NOMO-1 treated with dmso at 0.1 percent for 144 hours (cell line): ENCODE results near the gene RGS7.
"Not testable (repeated sequence)": the region's sequence is repeated elsewhere in the genome, so short reads cannot be mapped to it uniquely, and the experiment has no call there.

Source experiments
- DNase-seq: peaks from one replicate; lab custom pipeline; 2025; ENCODE audit not compliant: unreplicated experiment; lab: John Stamatoyannopoulos, UW

RGS7 gene

GRCh38 chr1:240998024-240998423 is 359.0 kb downstream of the RGS7 start:
- no peak for DNase-seq

- DNase-seq = no peak
Measured at GRCh38 chr1:240993004-240993403, 364.0 kb downstream of the RGS7 start.

- no peak for DNase-seq
Measured at GRCh38 chr1:240991230-240991629, 365.8 kb downstream of the RGS7 start.

DNA sequence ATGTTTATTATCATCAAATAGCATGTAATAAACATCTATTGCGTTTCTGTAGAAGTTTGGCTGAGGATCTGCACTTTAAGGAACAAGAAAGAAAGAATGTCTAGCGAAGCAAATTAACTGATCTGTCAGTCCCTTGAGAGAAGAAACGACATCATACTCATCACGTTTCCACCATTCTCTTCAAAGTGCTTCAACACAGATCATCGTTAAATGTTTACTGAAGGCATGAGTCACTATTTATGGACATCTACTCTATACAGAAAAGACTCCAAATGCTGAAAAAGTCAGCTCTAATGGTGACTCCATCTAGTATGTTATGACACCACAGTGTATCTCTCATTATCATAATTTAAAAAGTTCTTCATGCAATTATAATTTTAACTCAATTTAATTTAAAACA is 369.1 kb downstream of the RGS7 start:
- DNase-seq = no peak

DNA sequence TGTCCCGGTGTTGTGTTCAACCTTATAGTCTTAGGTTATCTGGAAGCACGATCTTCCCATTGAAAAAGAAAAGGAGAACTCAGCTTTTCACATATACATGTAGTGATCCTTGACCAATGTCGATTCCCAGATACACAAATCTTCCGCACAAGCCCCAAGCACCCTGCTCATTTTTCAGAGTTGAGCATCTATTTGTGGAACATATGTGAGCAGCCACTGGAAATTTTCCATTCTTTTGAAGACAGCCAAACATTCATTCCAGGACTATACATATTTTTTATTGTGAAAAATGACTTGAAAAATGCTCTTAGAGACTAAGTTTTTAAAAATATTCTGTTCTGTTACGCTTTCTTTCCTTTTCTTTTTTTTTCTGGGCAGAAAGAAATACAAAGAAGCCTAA is 371.9 kb downstream of the RGS7 start:
- DNase-seq = no peak

DNA sequence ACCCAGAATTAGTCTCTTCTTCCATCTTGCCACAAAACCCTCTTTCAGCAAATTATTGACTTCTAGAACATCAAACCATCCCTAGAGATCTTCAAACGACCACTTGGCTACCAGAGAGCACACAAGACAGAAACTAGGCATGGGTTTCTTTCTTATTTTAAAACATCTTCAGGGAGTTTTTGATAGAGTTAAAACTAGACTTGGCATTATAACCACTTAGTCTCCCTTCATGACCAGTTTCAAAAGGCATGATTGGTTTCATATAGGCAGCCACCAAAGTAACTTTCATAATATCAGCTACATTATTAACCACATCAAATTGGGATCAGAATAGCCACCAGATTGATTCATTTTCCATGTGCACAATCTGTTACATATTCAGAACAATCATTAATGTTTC is 376.7 kb downstream of the RGS7 start:
- DNase-seq = no peak

- DNase-seq = no peak
Measured at GRCh38 chr1:240976685-240977084, 380.3 kb downstream of the RGS7 start.

DNA sequence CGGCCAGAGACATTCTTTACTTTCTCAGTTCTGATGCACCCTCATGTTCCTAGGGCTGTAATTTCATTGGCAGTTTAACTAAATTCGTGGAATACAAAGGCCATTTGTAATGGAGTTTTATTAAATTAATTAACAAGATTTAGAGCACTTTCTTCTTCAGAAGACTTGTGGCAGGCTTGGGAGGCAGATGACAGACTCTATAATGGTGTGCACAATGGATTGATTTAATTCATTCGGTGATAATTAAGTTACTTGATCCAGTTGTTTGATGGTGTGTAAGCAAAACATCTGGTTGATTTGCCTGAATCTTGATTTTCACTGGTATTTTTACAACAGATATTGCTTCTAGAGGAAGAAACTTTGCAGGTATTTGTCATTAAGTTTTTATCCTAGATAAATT is 383.1 kb downstream of the RGS7 start:
- DNase-seq = no peak

DNA sequence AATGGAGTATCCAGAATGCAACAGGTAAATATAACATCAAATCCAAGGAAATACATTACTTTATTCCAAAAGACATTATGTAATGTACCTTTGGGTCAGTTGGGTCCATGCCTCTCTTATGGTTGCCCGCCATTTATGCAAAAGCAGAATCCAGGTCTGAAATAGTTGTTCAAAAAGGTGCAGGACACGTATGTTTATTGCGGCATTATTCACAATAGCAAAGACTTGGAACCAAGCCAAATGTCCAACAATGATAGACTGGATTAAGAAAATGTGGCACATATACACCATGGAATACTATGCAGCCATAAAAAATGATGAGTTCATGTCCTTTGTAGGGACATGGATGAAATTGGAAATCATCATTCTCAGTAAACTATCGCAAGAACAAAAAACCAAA is 384.9 kb downstream of the RGS7 start:
- DNase-seq = not testable (repeated sequence)

- DNase-seq = no peak
Measured at GRCh38 chr1:240970253-240970652, 386.8 kb downstream of the RGS7 start.

GRCh38 chr1:240968864-240969263 is 388.1 kb downstream of the RGS7 start:
- DNase-seq = no peak

GRCh38 chr1:240967070-240967724 is 389.8 kb downstream of the RGS7 start:
- DNase-seq = no peak

GRCh38 chr1:240965581-240966091 is 391.4 kb downstream of the RGS7 start:
- no peak for DNase-seq

DNA sequence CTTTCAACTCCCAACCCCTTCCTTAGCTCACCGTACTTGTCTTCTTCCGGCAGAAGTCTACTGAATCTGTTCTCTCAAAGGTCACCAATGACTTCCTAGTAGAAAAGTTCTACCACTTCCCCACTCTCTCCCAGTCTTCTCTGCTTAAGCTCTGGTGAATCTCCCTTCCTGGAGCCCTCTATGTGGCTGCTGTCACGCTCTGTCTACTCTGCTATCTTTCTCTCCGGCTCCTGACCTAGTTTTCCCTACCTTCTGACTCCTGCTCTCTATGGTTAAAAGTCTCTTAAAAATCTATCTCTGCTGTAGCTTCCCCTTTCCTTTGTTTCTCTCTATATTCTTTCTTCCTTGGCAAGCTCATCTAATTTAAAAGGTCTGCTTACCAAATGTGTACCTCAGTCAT is 394.9 kb downstream of the RGS7 start:
- no peak for DNase-seq

DNA sequence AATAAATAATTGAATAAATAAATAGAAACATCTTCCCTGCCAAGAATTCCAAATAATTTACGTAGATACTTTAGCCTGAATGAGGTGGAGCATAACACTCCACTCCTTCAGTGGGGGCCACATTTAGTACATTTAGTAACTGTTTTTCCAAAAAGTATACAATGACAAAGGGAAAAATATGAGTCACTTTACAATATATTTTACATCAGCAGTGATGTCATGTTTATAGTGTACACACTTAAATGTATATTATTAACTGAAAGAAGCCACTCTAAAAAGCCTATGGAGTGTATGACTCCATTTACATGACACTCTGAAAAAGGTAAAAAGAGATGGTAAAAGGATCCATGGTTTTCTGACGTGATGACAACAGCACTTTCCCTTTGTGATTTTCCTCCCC is 400.6 kb downstream of the RGS7 start:
- no peak for DNase-seq

DNA sequence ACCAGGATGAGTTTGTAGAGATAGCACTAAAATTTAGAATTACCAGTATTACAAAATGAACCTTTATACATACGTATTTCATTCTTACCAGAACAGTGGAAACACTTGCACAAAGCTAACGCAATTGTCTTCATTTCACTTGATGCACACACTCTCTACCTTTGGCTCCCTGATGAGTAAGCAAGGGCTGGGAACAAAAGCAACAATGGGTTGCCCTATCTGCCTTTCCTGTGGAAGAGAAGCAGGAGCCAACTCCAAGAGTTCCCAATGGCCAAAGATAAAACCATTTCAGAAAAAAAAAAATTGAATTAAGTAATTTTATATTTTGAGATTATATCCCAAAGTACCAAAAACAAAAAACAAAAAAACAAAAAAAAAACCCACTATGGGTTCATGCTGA is 401.0 kb downstream of the RGS7 start:
- DNase-seq = no peak

DNA sequence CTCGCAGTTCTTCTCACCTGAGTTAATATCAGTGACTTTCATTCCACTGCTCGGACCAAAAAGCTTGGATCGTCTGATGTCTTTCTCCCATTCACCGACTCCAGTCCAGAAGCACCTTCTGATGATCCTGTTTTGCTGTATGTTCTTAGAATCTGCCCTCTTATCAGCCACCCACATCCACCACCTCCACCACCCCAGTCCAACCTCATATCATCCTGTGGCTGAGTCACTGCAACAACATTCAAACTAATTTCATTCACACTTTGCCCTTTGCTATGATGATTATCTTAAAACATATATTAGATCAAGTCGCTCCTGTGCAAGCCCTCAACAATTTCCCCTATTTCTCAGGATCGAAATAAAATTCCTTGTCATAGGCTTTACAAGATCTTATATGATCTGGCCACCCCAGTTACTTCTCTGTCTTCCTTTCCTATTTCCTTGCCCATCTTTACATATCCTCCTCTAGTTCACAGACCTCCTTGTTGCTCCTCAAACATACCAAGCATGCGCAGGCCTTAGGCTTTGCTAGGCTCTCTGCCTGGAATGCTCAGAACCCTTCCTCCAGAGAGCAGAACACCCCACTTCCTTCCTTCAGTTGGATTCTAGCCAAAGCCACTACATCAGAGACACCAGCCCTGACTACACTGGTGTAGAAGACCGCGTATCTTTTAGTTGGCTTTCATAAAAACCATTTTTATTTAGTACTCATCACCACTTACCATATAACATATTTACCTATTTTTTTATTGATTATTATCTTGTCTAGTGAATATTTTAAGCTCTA is 409.4 kb downstream of the RGS7 start:
- no peak for DNase-seq

DNA sequence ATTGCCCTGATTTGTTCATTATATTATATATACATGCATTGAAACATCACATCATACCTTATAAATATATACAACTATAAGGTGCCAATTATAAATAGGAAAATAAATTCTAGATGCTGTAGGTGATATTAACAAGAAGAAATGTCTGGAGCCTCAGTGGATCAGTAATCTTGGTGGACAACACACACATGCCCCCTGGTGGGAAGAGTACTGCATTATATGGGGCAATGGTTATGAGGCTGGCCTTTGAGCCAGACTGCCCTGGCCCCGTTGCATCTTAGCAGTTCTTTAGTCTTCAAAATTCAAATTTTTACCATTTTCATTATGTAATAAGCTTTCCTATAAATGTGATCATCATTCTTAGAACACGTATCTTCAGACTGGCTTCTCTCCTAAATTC is 410.1 kb downstream of the RGS7 start:
- no peak for DNase-seq

GRCh38 chr1:240942901-240943300 is 414.1 kb downstream of the RGS7 start:
- no peak for DNase-seq

DNA sequence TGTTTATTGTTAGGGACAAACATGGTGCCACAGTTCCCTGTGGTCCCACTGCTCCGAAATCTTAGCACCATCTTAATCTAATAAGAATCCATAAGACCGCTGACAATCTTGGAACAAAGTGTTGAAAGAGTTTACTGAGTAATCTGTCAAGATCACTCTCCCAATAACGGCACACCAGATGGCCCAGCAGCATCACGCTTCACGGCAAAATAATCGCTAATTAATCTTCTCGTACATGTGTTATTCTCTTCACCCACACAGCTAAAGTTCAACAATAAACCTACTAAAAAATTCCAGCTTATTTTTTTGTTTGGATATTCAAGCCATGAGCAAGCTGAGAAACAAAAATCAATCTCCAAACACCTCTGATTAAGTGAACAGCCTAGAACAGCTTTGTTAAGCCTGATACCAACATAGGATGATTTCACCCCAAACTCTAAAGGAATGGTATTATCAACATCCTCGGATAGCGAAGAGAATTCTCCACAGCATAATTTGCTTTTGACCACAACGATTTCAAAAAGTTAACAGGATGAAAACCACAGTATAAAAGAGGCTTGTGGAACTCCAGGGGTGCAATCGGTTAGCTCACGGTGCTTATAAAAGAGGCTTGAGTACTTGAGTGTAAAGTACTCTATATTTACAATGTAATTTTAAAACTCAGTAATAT is 415.2 kb downstream of the RGS7 start:
- DNase-seq = no peak

- DNase-seq = no peak
Measured at GRCh38 chr1:240936911-240937668, 419.9 kb downstream of the RGS7 start.
